ENCODE results near the gene WDR64. TPM values are rescaled to one million over a fixed set of nuclear protein-coding genes. Genes with fewer than 3 reads are reported as not detected.

WDR64 gene
- total RNA-seq, 6 experiments from 2014 or later = 0.17 to 0.27 TPM; not detected in 4

GRCh38 chr1:241762713-241763339 lies 110.7 kb downstream of the WDR64 start:
- Histone ChIP-seq H3K9me3 (no peaks in the 10 kb centered on the region), H3K4me1 (no peaks in the 10 kb centered on the region), H3K27ac (no peak overlapping the region), H3K36me3 (no peaks in the 10 kb centered on the region), H3K4me3 (no peak overlapping the region), H3K27me3 (no peaks in the 10 kb centered on the region)
- whole genome bisulfite sequencing (ENCODE audit: insufficient coverage, low coverage, low lambda C conversion rate, missing lambda C conversion rate) = 74% methylated on average over 3 of the region's 3 CpGs
- intact Hi-C loops (cut with DNase I) = no loop called here
- ATAC-seq (no peak), DNase-seq (no peak)
- TF ChIP-seq CTCF (IDR thresholded peaks at IDR 0.05) (no peak), POLR2A (IDR thresholded peaks at IDR 0.05) (no peak)

DNA sequence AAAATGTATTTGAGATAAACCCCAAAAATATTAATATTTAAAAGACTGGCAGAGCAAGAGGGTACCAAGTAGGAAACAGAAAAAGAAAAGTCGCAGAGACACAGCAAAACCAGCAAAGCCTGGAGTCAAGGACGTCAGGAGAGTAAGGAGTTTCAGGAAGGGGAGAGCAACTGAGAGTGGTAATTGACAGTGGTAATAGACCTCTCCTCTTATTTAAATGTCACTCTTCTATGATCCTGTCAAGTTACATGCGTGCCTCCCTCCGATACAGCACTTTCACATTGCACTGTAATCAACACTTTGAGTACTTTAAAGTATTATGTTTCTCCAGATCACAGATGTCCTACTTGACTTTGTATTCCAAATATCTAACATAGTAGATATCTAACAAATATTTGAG lies 113.3 kb downstream of the WDR64 start:
- WGBS (ENCODE audit: insufficient coverage, low coverage, low lambda C conversion rate, missing lambda C conversion rate) = 55% methylated on average over 4 of the region's 4 CpGs
- no peak for DNase-seq
- ATAC-seq = no peak
- no peaks in the 10 kb centered on the region for H3K27me3 ChIP-seq
- H3K4me3 ChIP-seq = no peak overlapping the region
- intact Hi-C loops (cut with DNase I) = no loop called here
- H3K9me3 ChIP-seq = no peaks in the 10 kb centered on the region
- TF ChIP-seq POLR2A (IDR thresholded peaks at IDR 0.05) (no peak), CTCF (IDR thresholded peaks at IDR 0.05) (no peak)
- no peaks in the 10 kb centered on the region for H3K4me1 ChIP-seq
- no peak overlapping the region for H3K27ac ChIP-seq
- H3K36me3 ChIP-seq = no peaks in the 10 kb centered on the region

DNA sequence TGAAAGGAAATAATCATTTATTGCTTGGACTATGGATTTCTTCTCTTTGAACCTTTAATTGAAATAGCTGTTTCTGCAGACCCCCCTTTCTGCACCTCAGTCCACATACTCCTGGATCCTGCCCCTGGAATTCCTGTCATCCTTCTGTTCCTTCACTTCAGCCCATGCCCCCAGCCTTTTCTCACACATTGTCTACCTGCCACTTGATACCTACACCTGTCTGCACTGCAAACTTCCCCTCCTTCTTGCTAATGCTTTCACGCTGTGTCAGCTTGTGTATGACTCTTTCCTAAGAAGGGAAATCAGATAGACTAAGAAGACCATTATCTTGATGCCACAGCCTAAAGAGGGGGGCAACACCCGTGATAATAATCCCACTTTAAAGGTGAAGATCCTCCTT lies 115.7 kb downstream of the WDR64 start:
- no peak overlapping the region for H3K27ac ChIP-seq
- H3K9me3 ChIP-seq = no peaks in the 10 kb centered on the region
- no peaks in the 10 kb centered on the region for H3K36me3 ChIP-seq
- H3K27me3 ChIP-seq = no peaks in the 10 kb centered on the region
- no peak overlapping the region for H3K4me3 ChIP-seq
- WGBS (ENCODE audit: insufficient coverage, low coverage, low lambda C conversion rate, missing lambda C conversion rate) = 43% methylated on average over 2 of the region's 2 CpGs
- no peak for TF ChIP-seq CTCF (IDR thresholded peaks at IDR 0.05)
- TF ChIP-seq POLR2A (IDR thresholded peaks at IDR 0.05) = no peak
- intact Hi-C loops (cut with DNase I) = no loop called here
- H3K4me1 ChIP-seq = no peaks in the 10 kb centered on the region
- ATAC-seq = no peak
- no peak for DNase-seq

- TF ChIP-seq POLR2A (IDR thresholded peaks at IDR 0.05) = no peak
- TF ChIP-seq CTCF (IDR thresholded peaks at IDR 0.05) = no peak
- intact Hi-C loops (cut with DNase I) = no loop called here
- Histone ChIP-seq H3K27me3 (no peaks in the 10 kb centered on the region), H3K9me3 (no peaks in the 10 kb centered on the region), H3K27ac (no peak overlapping the region), H3K36me3 (no peaks in the 10 kb centered on the region), H3K4me1 (no peaks in the 10 kb centered on the region), H3K4me3 (no peak overlapping the region)
- DNase-seq (no peak), ATAC-seq (no peak)
- WGBS (ENCODE audit: insufficient coverage, low coverage, low lambda C conversion rate, missing lambda C conversion rate) = 22% methylated on average over 1 of the region's 1 CpG
These were observed 118.0 kb downstream of the WDR64 start for GRCh38 chr1:241770115-241770514.

DNA sequence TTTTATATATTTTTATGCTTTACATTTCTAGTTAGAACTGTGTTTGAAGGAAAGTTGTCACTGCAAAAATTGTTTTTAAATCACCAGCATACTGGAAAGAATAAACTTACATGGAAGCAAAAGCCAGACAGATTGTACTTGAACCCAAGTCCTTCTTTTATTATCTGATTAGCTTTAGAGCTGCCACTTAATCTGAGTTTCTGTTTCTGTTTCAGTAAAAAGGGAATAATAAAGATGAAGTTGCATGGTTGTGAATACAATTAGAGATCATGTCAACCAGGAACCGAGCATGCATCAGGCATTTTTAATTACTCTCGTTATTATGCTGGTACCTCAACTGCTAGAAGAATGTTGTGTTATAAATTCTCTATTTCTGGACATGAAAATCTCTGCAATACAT lies 119.0 kb downstream of the WDR64 start:
- intact Hi-C loops (cut with DNase I) = no loop called here
- Histone ChIP-seq H3K4me1 (no peaks in the 10 kb centered on the region), H3K27ac (no peak overlapping the region), H3K9me3 (no peaks in the 10 kb centered on the region), H3K36me3 (no peaks in the 10 kb centered on the region), H3K27me3 (no peaks in the 10 kb centered on the region), H3K4me3 (no peak overlapping the region)
- WGBS (ENCODE audit: insufficient coverage, low coverage, low lambda C conversion rate, missing lambda C conversion rate) = 78% methylated on average over 2 of the region's 2 CpGs
- ATAC-seq (no peak), DNase-seq (no peak)
- TF ChIP-seq CTCF (IDR thresholded peaks at IDR 0.05) (no peak), POLR2A (IDR thresholded peaks at IDR 0.05) (no peak)
